CD14-positive monocyte (primary cell): ENCODE data around the gene CDK11B. TPM values are rescaled to one million over a fixed set of nuclear protein-coding genes. Genes with fewer than 3 reads are reported as not detected.

Experiments used
- DNase-seq, 3 donors: peaks; one replicate each; pipeline ENCODE4 v3.0.0-alpha.2; 2011 to 2022
- H2AFZ ChIP-seq: 2 replicates; pipeline ENCODE4 v1.6.0; 2012; ENCODE audit warnings: mild to moderate bottlenecking, low read depth, low read length, inconsistent platforms; ENCODE audit not compliant: insufficient read depth, poor library complexity, severe bottlenecking
- H3K27ac ChIP-seq, 2 donors: 1 replicate in 1 of 2; 2 replicates in 1 of 2; pipeline ENCODE4 v1.5.1; 2012 to 2013; ENCODE audit warnings: low read length in 2 of 2, control low read depth in 1 of 2, inconsistent platforms in 1 of 2, low read depth in 1 of 2, mild to moderate bottlenecking in 1 of 2
- H3K27me3 ChIP-seq, 2 donors: one replicate each; pipeline versions ENCODE4 v1.6.0 to v1.6.1; 2011 to 2013; ENCODE audit warnings: low read length in 2 of 2; ENCODE audit not compliant: control insufficient read depth in 2 of 2, insufficient read depth in 2 of 2
- H3K36me3 ChIP-seq, 2 donors: replicated peaks in 1 of 2; 1 replicate in 1 of 2; 2 replicates in 1 of 2; pipeline versions ENCODE4 v1.5.1 to v1.6.1; 2012 to 2013; ENCODE audit warnings: low read length in 2 of 2, control low read depth in 1 of 2, inconsistent platforms in 1 of 2, mild to moderate bottlenecking in 1 of 2; ENCODE audit not compliant: insufficient read depth in 2 of 2, control insufficient read depth in 1 of 2
- H3K4me1 ChIP-seq, 2 donors: 1 replicate in 1 of 2; 2 replicates in 1 of 2; pipeline versions ENCODE4 v1.5.1 to v1.6.1; 2012 to 2013; ENCODE audit warnings: low read length in 2 of 2, control low read depth in 1 of 2, inconsistent platforms in 1 of 2, mild to moderate bottlenecking in 1 of 2, moderate library complexity in 1 of 2; ENCODE audit not compliant: insufficient read depth in 2 of 2, control insufficient read depth in 1 of 2
- H3K4me2 ChIP-seq: replicated peaks from 2 replicates; pipeline ENCODE3; 2012; ENCODE audit warnings: low read length, moderate library complexity, mild to moderate bottlenecking; ENCODE audit not compliant: poor library complexity, severe bottlenecking; ENCODE audit errors: extremely low read depth
- H3K4me3 ChIP-seq, 3 experiments: fragments of 200-600 bp in 1 of 3; sonication (generic) in 1 of 3; replicated peaks in 1 of 3; 1 replicate in 2 of 3; 2 replicates in 1 of 3; pipeline ENCODE4 v1.5.1; 2011 to 2013; ENCODE audit warnings: low read length in 3 of 3, mild to moderate bottlenecking in 3 of 3, control low read depth in 2 of 3, low read depth in 2 of 3, inconsistent platforms in 1 of 3, moderate library complexity in 1 of 3
- H3K79me2 ChIP-seq: 2 replicates; pipeline ENCODE4 v1.6.0; 2012; ENCODE audit warnings: mild to moderate bottlenecking, control low read depth, inconsistent platforms, low read length, moderate library complexity; ENCODE audit not compliant: insufficient read depth
- H3K9ac ChIP-seq: 2 replicates; pipeline ENCODE4 v1.6.0; 2017; ENCODE audit warnings: low read length, mild to moderate bottlenecking; ENCODE audit not compliant: insufficient read depth, poor library complexity, severe bottlenecking
- H3K9me3 ChIP-seq, 2 donors: replicated peaks in 1 of 2; 1 replicate in 1 of 2; 2 replicates in 1 of 2; pipeline versions ENCODE4 v1.5.1 to v1.6.1; 2012 to 2013; ENCODE audit warnings: low read length in 2 of 2, control low read depth in 1 of 2; ENCODE audit not compliant: control insufficient read depth in 1 of 2, insufficient read depth in 1 of 2
- H4K20me1 ChIP-seq: 2 replicates; pipeline ENCODE4 v1.6.0; 2012; ENCODE audit warnings: mild to moderate bottlenecking, low read length, control low read depth, moderate library complexity; ENCODE audit not compliant: insufficient read depth
- H3K27ac Mint-ChIP-seq, 7 donors: one replicate each; pipeline ENCODE4 v1.8.0; 2020; ENCODE audit warnings: mild to moderate bottlenecking in 7 of 7, mixed read lengths in 7 of 7, moderate library complexity in 6 of 7, inconsistent platforms in 2 of 7
- H3K27me3 Mint-ChIP-seq, 3 donors: one replicate each; pipeline ENCODE4 v1.8.0; 2021 to 2022; ENCODE audit warnings: low read depth in 3 of 3, mild to moderate bottlenecking in 3 of 3, mixed read lengths in 3 of 3, moderate library complexity in 3 of 3, inconsistent platforms in 1 of 3
- H3K36me3 Mint-ChIP-seq, 2 donors: one replicate each; pipeline ENCODE4 v1.8.0; 2020; ENCODE audit warnings: mixed read lengths in 2 of 2, inconsistent platforms in 1 of 2, mild to moderate bottlenecking in 1 of 2
- H3K4me1 Mint-ChIP-seq: one replicate; pipeline ENCODE4 v1.8.0; 2020; ENCODE audit warnings: mild to moderate bottlenecking, mixed read lengths
- H3K4me3 Mint-ChIP-seq, 2 donors: one replicate each; pipeline ENCODE4 v1.8.0; 2020; ENCODE audit warnings: mild to moderate bottlenecking in 2 of 2, mixed read lengths in 2 of 2, moderate library complexity in 1 of 2
- H3K9me3 Mint-ChIP-seq, 7 donors: one replicate each; pipeline ENCODE4 v1.8.0; 2020 to 2022; ENCODE audit warnings: mixed read lengths in 7 of 7, mild to moderate bottlenecking in 6 of 7, moderate library complexity in 6 of 7, inconsistent platforms in 2 of 7
- WGBS: methylation state at CpG from one replicate; pipeline ENCODE4 v1.1.5; 2013; ENCODE audit warnings: missing lambda C conversion rate; ENCODE audit not compliant: insufficient coverage; 5-methylcytosine and 5-hydroxymethylcytosine counted together
- intact Hi-C, 2 donors: fragments of 100-400 bp; cut with micrococcal nuclease; formaldehyde crosslinking; loops; one replicate each; pipeline versions ENCODE4 v1.15.0 to v1.15.1; 2023
- polyA plus RNA-seq, 3 donors: library from polyadenylated mRNA; depleted of rRNA in 1 of 3; unstranded in 2 of 3; stranded (reverse) in 1 of 3; fragments of 300-500 nt in 2 of 3; fragments of >200 nt in 1 of 3; fragmentation: Illumina TruSeq in 2 of 3; gene quantifications; 1 replicate in 2 of 3; 2 replicates in 1 of 3; pipeline ENCODE4 v1.2.3, GENCODE V29; 2012 to 2021
- TF ChIP-seq, protein P1 (sequence below): fragments of 200-600 bp; IDR thresholded peaks from one replicate; pipeline ENCODE4 v1.8.0; 2022; ENCODE audit warnings: antibody characterized with exemption, mild to moderate bottlenecking

CDK11B gene
- polyA plus RNA-seq, 3 donors, result 2.5 to 12.7 (median 6.6) TPM

DNA sequence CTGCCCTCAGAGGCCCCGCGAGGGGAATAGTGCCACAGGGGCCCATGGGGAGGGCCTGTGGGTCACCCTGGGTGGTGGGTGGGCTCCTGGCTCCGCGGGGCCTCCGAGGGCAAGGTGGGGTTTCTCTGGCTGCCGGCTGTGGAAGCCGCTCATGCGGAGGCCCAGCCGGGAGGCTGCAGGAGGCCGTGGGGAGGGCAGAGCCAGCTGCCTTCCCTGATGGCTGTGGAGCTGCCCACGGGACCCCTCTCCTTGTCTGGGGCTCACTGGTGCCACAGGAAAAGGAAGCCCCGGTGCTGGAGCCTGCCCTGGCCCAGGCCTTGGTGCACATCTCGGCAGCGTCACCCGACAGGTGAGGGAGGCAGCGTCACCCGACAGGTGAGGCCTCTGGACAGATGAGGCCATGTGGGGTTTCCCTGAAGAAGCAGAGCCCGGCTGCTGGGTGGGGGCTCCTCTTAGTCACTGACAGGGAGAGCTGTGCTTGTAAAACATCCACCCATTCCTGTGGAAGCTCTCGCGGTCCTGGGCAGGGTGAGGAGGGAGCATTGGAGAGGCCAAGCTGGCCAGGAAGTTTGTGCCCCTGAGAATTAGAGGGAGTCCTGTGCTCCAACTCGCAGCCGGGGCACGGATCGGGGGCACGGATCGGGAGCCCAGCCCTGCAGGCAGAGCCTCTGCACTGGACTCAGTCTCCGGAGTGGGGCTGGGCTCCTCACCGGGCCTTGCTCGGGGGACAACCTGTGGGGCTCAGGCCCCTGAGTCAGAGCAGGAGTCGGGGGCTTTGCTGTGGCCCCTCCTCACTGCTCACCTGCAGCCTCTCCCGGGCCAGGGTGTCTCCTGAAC, 37.4 kb downstream of the CDK11B start:
- Histone ChIP-seq H3K9ac (no peak overlapping the region), H3K36me3 (peaks cover 0 to 5% of the 10 kb centered on the region in 2 donors), H2AFZ (no peak overlapping the region), H3K4me2 (no peak overlapping the region), H3K9me3 (no peaks in the 10 kb centered on the region), H3K79me2 (peaks cover 10% of the 10 kb centered on the region), H3K27ac (no peak overlapping the region), H3K4me3 (no peak overlapping the region), H3K4me1 (peaks cover 6 to 9% of the 10 kb centered on the region in 2 donors), H3K27me3 (no peaks in the 10 kb centered on the region), H4K20me1 (peaks cover 11% of the 10 kb centered on the region)
- H3K4me3 Mint-ChIP-seq, result no peak overlapping the region
- no peak for DNase-seq
- H3K27me3 Mint-ChIP-seq, result peaks cover 0 to 3% (median 2%) of the 10 kb centered on the region in 3 donors
- no peak overlapping the region for H3K27ac Mint-ChIP-seq
- peaks cover 11% of the 10 kb centered on the region for H3K4me1 Mint-ChIP-seq
- TF ChIP-seq, protein P1, sequence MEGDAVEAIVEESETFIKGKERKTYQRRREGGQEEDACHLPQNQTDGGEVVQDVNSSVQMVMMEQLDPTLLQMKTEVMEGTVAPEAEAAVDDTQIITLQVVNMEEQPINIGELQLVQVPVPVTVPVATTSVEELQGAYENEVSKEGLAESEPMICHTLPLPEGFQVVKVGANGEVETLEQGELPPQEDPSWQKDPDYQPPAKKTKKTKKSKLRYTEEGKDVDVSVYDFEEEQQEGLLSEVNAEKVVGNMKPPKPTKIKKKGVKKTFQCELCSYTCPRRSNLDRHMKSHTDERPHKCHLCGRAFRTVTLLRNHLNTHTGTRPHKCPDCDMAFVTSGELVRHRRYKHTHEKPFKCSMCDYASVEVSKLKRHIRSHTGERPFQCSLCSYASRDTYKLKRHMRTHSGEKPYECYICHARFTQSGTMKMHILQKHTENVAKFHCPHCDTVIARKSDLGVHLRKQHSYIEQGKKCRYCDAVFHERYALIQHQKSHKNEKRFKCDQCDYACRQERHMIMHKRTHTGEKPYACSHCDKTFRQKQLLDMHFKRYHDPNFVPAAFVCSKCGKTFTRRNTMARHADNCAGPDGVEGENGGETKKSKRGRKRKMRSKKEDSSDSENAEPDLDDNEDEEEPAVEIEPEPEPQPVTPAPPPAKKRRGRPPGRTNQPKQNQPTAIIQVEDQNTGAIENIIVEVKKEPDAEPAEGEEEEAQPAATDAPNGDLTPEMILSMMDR, result no peak
- WGBS, result 94% methylated on average over 27 of the region's 31 CpGs
- H3K9me3 Mint-ChIP-seq, result peaks cover 0 to 2% (median 0%) of the 10 kb centered on the region in 7 donors
- H3K36me3 Mint-ChIP-seq, result peaks cover 9 to 16% of the 10 kb centered on the region in 2 donors
- intact Hi-C loops, result no loop called here

DNA sequence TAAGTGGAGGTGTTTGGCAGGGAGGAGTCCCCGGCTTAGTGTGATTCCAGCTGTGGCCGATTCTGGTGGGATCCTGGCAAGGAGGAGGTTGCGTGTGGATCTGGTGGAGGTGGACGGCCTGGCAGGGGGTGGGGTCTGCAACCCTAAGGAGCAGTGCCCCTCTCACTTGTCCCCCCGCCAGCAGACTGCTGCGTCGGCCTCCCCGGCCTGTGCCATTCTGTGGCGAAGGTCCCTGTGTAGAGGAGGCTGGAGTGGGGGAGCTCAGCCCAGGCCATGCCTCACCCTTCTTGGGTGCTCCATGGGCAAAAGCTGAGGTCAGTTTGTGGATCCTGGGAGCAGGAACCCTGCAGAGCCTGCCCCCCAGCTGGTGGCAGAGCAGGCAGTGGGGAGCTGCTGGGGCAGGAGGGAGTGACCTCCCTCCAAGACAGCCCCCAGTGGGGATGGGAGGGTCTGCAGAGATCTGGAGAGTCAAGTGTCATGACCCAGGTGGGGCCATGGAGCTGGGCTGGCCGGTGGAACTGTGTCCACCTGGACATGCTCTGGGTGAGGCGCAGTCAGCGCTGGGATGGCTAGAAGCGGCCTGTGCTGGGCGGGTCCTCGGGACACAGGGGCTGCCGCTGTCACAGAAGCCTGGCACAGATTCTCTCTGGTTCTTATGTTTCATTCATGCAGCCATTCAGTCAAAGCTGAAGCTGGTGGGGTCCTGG, 38.2 kb downstream of the CDK11B start:
- peaks cover 12% of the 10 kb centered on the region for H3K4me1 Mint-ChIP-seq
- peaks cover 0 to 2% (median 0%) of the 10 kb centered on the region in 7 donors for H3K9me3 Mint-ChIP-seq
- H3K27ac ChIP-seq, result no peak overlapping the region
- no peak overlapping the region for H3K27ac Mint-ChIP-seq
- no peak overlapping the region for H3K9ac ChIP-seq
- no peak overlapping the region for H2AFZ ChIP-seq
- TF ChIP-seq, protein P1, result no peak
- DNase-seq, result no peak
- H3K27me3 Mint-ChIP-seq, result peaks cover 0 to 3% (median 2%) of the 10 kb centered on the region in 3 donors
- no peaks in the 10 kb centered on the region for H3K27me3 ChIP-seq
- peaks cover 9 to 16% of the 10 kb centered on the region in 2 donors for H3K36me3 Mint-ChIP-seq
- peaks cover 12% of the 10 kb centered on the region for H4K20me1 ChIP-seq
- 95% methylated on average over 12 of the region's 16 CpGs for WGBS
- H3K4me3 Mint-ChIP-seq, result no peak overlapping the region
- peaks cover 0 to 5% of the 10 kb centered on the region in 2 donors for H3K36me3 ChIP-seq
- no peak overlapping the region for H3K4me3 ChIP-seq
- intact Hi-C loops, result no loop called here
- peaks cover 8 to 12% of the 10 kb centered on the region in 2 donors for H3K4me1 ChIP-seq
- no peak overlapping the region for H3K4me2 ChIP-seq
- no peaks in the 10 kb centered on the region for H3K9me3 ChIP-seq
- peaks cover 12% of the 10 kb centered on the region for H3K79me2 ChIP-seq
